HUES48 (cell line): ENCODE data around the gene ZFP36L2.
A peak's percentile ranks its signal among the peaks of the same experiment; 100 is the strongest.

ENCODE experiments used
- H3K27ac ChIP-seq: one replicate; pipeline ENCODE4 v1.7.0; 2013; ENCODE audit warnings: low read depth, low read length, inconsistent platforms
- H3K27me3 ChIP-seq: 2 replicates; pipeline ENCODE4 v1.6.1; 2013; ENCODE audit warnings: mild to moderate bottlenecking, low read length; ENCODE audit not compliant: control insufficient read depth, insufficient read depth
- H3K36me3 ChIP-seq: 2 replicates; pipeline ENCODE4 v1.6.1; 2013; ENCODE audit warnings: low read length; ENCODE audit not compliant: control insufficient read depth, insufficient read depth
- H3K4me1 ChIP-seq: 2 replicates; pipeline ENCODE4 v1.6.1; 2013; ENCODE audit warnings: mild to moderate bottlenecking, low read length; ENCODE audit not compliant: control insufficient read depth, insufficient read depth
- H3K4me3 ChIP-seq: 2 replicates; pipeline ENCODE4 v1.5.1; 2013; ENCODE audit warnings: mild to moderate bottlenecking, low read depth, low read length
- H3K9ac ChIP-seq: 2 replicates; pipeline ENCODE4 v1.6.1; 2013; ENCODE audit warnings: mild to moderate bottlenecking, low read depth, low read length, moderate library complexity
- H3K9me3 ChIP-seq: 2 replicates; pipeline ENCODE4 v1.6.1; 2013; ENCODE audit warnings: low read length; ENCODE audit not compliant: control insufficient read depth, insufficient read depth

Gene ZFP36L2

DNA sequence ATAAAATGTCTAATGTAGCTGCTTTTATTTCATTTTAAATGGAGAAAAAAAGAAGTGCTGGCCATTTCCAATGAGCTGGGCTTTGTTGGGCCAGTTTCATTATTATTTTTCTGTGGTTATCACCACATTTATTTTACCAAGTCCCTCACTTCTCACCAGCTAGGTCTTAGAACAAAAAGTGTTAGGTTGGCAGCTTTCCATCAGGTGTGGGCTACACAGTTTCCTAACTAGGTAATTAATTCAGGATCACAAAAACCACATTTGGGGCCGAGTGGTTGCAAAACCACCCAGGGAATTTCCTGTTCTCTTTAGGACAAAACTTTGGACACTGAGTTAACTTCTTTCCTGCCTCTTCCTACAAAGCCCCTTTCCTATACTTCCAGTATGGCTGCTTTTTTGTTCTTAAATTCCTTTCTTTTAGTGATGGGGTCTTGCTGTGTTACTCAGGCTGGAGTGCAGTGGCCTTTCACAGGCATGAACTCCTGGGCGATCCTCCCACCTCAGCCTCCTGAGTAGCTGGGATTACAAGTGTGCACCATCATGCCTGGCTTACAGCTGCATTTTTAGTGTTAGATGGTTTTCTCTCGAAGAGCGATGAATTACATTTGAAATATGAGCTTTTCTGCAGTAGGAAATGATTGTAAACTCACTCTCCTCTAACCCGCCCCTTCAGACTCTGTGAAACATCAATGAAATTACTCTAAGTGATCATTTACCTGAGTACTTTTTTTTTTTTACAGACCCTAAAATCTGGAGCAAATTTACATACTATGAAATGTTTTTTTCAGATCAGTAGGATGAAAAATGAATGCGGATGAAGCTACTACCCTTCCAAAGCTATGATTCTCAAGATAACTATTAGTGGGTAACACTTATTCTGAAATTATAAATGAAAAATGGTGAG lies 2.6 kb upstream of the ZFP36L2 start:
- H3K9ac ChIP-seq = no peak overlapping the region
- peaks cover 15% of the 10 kb centered on the region for H3K36me3 ChIP-seq
- no peak overlapping the region for H3K4me3 ChIP-seq
- H3K27ac ChIP-seq = no peak overlapping the region
- H3K4me1 ChIP-seq = peaks cover 28% of the 10 kb centered on the region
- H3K27me3 ChIP-seq = no peaks in the 10 kb centered on the region
- H3K9me3 ChIP-seq = no peaks in the 10 kb centered on the region

DNA sequence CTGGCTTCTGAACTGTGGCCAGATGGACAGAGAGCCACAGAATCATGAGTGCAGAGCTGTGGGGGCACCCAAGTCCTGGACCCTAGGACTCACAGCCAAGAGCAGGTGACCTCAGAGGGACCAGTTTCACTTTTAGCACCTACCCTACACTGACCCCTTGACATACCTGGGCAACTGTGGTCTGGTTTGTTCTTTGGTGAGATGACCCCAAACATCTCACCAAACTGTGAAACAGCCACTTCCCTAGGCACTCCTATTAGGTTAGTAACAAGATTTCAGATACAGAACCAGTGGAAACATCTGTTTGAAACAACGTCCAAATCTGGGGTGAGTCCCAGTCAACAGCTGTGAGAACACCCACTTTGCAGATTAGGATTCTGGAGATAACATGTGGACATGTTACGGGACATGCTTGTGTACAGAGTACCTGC lies 1.9 kb upstream of the ZFP36L2 start:
- Histone ChIP-seq H3K27me3 (no peaks in the 10 kb centered on the region), H3K4me3 (peak overlapping the region; percentile 89; the same call in 1 of the 2 replicates), H3K27ac (no peak overlapping the region), H3K4me1 (peaks cover 29% of the 10 kb centered on the region), H3K36me3 (peaks cover 21% of the 10 kb centered on the region), H3K9ac (no peak overlapping the region), H3K9me3 (no peaks in the 10 kb centered on the region)

DNA sequence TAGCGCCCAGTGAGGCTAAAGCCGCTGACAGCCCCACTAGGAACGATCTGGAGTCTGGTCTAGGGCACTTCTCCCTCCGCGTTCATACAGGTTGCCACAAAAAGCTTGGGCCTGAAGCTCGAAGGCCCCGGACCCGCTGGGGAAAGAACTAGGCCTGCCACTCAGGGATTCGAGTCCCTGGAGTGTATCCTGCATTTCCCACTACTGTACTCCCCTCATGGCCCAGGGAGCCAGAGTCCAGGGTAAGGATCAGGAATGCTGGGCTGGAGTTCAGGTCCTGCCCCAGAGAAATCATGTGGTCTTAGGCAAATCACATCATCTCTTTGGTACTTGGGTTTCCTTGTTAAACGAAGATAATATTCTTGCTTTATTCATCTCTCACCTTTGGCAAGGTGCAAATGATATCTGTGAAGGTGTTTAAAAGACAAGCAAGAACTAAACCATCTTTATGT lies 1.4 kb upstream of the ZFP36L2 start:
- Histone ChIP-seq H3K27ac (peak overlapping the region; percentile 99), H3K9me3 (no peaks in the 10 kb centered on the region), H3K36me3 (peaks cover 26% of the 10 kb centered on the region), H3K4me1 (peaks cover 34% of the 10 kb centered on the region), H3K27me3 (no peaks in the 10 kb centered on the region), H3K4me3 (peak overlapping the region; percentile 89), H3K9ac (0 out of 2 replicates have a peak overlapping the region, but pooled peaks have one; percentile 91)

DNA sequence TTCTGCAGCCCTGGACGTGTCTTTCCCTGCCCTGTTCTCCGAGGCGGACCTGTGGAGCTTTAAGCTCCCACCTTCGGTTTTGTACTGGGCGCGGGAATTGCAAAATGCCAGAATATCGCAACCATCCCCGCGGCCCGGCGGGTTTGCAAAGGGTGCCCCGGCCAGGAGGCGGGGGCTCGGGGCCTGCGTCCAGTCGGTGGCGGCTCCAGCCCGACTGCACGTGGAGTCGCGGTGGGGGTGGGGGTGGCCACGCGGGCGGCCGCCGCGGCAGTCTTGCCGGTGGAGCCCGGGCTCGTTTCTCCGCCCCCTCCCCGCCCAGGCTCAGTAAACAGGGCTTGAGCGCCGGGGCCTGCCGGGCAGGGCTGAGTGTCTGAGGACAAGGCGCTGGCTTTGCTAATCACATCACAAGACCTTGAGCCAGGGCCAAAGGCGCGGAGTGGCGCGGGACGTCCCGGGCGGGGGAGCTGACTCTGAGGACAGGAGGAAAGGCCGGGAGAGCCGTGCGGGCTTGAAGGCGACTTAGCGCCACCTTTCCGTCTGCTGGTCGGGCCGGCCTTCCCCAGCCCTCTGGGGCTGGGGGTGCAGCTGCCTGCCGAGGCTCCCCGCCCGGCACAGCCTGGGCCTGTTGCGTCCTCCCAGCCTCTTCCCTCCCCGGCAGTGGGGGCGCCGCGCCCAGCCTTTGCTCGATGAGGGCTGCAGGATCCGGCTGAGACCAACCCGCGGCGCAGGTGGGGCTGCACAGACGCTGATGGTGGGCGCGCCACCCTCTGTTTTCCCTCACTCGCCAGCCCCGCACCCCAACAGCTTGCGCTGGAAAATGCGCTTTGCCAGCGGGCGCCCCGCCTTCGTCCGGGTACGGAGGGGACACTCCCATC lies 786 bp upstream of the ZFP36L2 start:
- H3K4me3 ChIP-seq = peak overlapping the region; percentile 89
- peak overlapping the region; percentile 99 for H3K27ac ChIP-seq
- no peaks in the 10 kb centered on the region for H3K27me3 ChIP-seq
- H3K36me3 ChIP-seq = peaks cover 33% of the 10 kb centered on the region
- no peaks in the 10 kb centered on the region for H3K9me3 ChIP-seq
- H3K4me1 ChIP-seq = peaks cover 41% of the 10 kb centered on the region
- peak overlapping the region; percentile 91 for H3K9ac ChIP-seq

DNA sequence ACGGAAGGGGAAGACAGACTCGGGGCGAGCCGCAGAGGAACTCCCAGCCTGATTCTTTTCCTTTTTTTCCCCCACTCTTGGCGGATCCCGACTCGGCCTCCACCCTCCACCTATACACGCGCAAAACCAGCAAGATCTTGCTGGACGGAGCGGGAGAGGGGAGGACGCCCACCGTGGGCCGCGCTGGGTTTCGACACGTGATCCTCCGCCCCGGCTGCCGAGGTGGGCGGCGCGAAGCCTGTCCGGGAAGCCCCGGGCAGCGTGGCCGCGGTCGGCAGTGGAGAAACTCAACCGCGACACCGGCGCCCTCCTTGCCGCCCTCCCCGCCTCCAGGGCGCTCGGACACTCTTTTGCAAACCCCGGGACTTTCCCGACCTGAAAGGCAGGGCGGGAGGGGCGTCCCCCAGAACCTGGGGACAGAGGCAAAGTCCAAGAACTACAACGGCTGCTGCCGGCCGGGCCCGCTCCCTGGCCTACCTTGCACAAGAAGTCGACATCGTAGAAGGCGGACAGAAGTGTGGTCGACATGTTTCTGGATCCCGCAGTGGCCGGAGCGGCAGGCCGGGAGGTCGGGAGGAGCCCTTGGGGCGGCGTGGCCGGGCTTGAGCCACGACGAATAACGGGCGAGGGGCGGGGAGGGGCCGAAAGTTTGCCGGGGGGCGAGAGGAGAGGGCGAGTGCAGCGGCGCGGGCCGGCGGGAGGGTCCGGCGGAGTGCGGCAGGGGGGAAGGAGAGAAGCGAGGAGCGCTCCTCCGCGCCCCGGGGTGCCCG lies 433 bp downstream of the ZFP36L2 start:
- Histone ChIP-seq H3K27ac (peak overlapping the region; percentile 92), H3K36me3 (peaks cover 32% of the 10 kb centered on the region), H3K4me1 (peaks cover 48% of the 10 kb centered on the region), H3K9me3 (no peaks in the 10 kb centered on the region), H3K4me3 (peak overlapping the region; percentile 89), H3K9ac (peak overlapping the region; percentile 82), H3K27me3 (no peaks in the 10 kb centered on the region)

DNA sequence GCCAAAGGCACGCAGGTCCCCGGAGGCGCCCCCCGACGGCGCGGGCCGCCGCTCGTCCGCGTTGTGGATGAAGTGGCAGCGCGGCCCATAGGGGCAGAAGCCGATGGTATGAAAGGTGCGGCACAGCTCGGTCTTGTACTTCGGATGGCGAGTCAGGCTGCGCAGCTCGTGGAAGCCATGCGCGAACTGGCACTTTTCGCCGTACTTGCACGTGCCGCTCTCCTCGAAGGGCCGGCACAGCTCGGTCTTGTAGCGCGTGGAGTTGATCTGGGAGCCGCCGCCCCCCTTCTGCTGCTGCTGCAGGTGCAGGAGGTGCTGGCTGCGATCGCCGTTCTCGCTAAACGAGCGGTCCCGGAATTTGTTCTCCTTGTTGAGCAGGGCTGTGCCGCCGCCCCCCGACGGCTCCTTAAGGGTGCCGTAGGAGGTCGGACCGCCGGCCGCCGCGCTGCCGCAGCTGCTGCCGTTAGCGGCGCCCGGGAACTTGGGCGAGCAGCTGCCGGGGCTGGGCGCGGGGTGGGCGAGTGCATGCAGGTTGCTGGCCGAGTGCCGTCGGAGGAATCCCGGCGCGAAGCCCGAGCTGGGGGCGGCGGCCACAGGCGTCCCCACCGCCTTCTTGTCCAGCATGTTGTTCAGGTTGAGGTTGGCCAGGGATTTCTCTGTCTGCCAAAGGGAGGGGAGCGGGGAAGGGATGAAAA lies 1.2 kb downstream of the ZFP36L2 start:
- Histone ChIP-seq H3K4me1 (peaks cover 48% of the 10 kb centered on the region), H3K27ac (peak overlapping the region; percentile 92), H3K4me3 (peak overlapping the region; percentile 89), H3K9ac (peak overlapping the region; percentile 82), H3K27me3 (no peaks in the 10 kb centered on the region), H3K9me3 (no peaks in the 10 kb centered on the region), H3K36me3 (peaks cover 32% of the 10 kb centered on the region)

DNA sequence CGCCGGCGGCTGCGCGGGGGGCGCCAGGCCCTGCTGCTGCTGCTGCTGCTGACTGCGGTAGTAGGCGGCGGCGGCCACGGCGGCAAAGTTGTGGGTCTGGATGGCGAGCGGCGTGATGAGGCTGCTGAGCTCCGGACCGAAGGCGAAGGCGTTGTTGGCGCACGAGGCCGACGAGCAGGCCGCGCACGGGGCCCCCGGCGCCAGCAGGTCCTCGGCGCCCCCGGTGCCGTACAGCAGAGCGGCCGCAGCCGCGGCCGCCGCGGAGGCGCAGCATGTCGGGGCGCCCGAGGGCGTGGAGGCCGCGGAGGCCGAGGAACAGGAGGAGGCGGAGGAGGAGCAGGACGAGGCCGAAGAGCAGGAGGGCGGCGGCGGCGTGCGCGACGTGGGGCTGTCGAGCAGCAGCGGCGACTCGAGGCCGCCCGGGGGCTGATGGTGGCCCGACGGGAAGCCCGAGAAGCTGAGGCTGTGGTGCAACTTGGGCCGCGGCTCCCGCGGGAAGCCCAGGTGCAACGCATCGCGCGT lies 1.8 kb downstream of the ZFP36L2 start:
- Histone ChIP-seq H3K4me1 (peaks cover 49% of the 10 kb centered on the region), H3K27me3 (no peaks in the 10 kb centered on the region), H3K27ac (peak overlapping the region; percentile 92), H3K4me3 (peak overlapping the region; percentile 89), H3K9me3 (no peaks in the 10 kb centered on the region), H3K36me3 (peaks cover 32% of the 10 kb centered on the region), H3K9ac (peak overlapping the region; percentile 82)

DNA sequence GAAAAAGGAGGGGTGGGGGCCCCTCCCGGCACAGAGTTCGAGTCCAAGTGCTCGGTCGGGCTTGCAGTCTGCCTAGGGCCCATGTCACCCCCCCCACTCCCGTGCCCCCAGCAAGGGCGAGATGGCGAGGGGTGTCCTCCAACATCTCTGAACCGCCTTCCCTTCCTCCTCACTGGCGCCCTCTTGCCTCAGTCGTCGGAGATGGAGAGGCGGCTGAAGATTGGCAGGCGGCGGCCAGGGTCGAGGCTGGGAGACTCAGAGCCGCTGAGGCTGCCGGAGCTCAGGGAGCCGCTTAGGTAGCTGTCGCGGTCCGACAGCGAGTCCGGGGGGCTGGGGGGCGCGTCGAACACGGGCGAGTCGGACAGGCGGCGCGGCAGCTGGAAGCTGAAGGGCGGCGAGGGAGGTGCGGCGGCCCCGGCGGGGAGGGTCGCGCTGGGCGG lies 2.3 kb downstream of the ZFP36L2 start:
- peak overlapping the region; percentile 59 for H3K27ac ChIP-seq
- peak overlapping the region; percentile 89 for H3K4me3 ChIP-seq
- no peaks in the 10 kb centered on the region for H3K27me3 ChIP-seq
- H3K9ac ChIP-seq = peak overlapping the region; percentile 82
- peaks cover 51% of the 10 kb centered on the region for H3K4me1 ChIP-seq
- H3K36me3 ChIP-seq = peaks cover 32% of the 10 kb centered on the region
- no peaks in the 10 kb centered on the region for H3K9me3 ChIP-seq

DNA sequence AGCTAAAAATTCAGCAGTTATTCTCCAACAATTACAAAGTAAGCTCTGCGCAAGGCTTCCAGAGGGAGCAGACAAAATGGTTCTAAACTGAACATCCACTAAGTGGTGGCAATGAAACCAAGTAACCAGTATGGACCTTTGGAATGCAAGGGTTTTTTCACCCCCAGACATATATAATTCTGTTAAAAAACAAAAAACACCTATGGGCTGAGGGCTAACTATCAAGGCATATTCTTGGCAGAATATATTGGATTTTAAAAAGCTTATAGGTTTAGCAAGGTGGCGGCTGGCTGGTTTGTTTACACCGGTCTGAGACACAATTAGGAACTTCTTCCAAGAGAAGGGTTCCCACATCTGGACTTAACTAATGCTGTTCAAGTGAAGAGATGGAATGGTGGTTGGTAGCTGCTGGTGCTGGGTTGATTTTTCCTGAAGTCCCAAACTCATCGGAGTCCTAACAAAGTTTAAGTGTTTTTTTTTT lies 2.8 kb downstream of the ZFP36L2 start:
- no peaks in the 10 kb centered on the region for H3K27me3 ChIP-seq
- H3K27ac ChIP-seq = peak overlapping the region; percentile 94
- peak overlapping the region; percentile 89 for H3K4me3 ChIP-seq
- H3K9me3 ChIP-seq = no peaks in the 10 kb centered on the region
- H3K4me1 ChIP-seq = peaks cover 54% of the 10 kb centered on the region
- H3K9ac ChIP-seq = peak overlapping the region; percentile 82; the same call in 1 of the 2 replicates
- peaks cover 32% of the 10 kb centered on the region for H3K36me3 ChIP-seq
